Measurements from ENCODE around the gene OSBP2. TPM values are rescaled to one million over a fixed set of nuclear protein-coding genes. Genes with fewer than 3 reads are reported as not detected.

The OSBP2 gene
- total RNA-seq, 4 donors from 2014 or later = 0.60 to 7.5 (median 4.3) TPM

DNA sequence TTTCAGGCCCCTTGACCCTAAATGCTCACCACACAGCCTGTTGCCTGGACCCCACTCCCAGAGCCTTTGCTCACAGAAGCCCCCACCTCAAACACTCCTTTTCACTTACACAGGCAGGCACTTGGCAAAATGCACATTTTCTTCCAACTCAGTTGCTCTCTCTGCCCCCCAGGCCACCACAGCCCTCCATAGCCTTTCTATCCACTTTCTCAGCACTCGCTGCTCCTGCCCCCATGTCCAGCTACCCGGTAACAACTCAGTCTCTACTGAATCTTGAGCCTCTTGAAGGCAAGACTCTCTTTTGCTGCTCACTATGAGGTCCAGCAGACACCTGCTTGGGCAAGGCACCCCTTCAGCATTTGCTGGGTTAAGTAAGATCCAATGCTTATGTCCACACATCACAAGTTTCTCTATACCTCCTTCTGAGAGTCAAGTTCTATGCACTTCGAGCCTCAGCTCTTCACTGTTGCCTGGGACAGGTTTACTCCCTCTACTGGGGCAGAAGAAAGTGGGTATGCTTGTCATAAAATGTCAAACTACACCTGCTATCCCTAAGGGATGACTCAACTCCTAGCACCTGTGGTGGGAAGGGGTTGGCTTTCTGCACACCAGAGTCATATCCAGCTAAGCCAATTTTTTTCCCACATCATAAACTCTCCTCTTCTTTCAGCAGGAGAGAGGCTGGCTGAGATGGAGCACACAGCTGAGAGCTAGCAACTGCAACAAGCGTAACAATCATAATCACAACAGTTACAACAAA, 237.0 kb downstream of the OSBP2 start:
- no peak overlapping the region for H3K27ac ChIP-seq
- H3K4me3 ChIP-seq = no peak overlapping the region
- H3K4me1 ChIP-seq = no peaks in the 10 kb centered on the region
- no peak for TF ChIP-seq POLR2AphosphoS5 (IDR thresholded peaks at IDR 0.05)
- no peak for TF ChIP-seq EP300 (IDR thresholded peaks at IDR 0.05; ENCODE audit: low read depth)
- no peak for TF ChIP-seq POLR2A (IDR thresholded peaks at IDR 0.05)
- TF ChIP-seq, protein P1, sequence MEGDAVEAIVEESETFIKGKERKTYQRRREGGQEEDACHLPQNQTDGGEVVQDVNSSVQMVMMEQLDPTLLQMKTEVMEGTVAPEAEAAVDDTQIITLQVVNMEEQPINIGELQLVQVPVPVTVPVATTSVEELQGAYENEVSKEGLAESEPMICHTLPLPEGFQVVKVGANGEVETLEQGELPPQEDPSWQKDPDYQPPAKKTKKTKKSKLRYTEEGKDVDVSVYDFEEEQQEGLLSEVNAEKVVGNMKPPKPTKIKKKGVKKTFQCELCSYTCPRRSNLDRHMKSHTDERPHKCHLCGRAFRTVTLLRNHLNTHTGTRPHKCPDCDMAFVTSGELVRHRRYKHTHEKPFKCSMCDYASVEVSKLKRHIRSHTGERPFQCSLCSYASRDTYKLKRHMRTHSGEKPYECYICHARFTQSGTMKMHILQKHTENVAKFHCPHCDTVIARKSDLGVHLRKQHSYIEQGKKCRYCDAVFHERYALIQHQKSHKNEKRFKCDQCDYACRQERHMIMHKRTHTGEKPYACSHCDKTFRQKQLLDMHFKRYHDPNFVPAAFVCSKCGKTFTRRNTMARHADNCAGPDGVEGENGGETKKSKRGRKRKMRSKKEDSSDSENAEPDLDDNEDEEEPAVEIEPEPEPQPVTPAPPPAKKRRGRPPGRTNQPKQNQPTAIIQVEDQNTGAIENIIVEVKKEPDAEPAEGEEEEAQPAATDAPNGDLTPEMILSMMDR (IDR thresholded peaks at IDR 0.05) = no peak
- intact Hi-C loops (cut with DNase I; ENCODE audit: low total_unique reads) = loop anchor here (10.0 kb wide), 1 partner anchor 53 kb away; no protein-coding TSS in a partner anchor
- 93% methylated on average over 4 of the region's 4 CpGs; no CpG with 5 or more reads in 1 of the 2 donors for WGBS, 2 donors (ENCODE audit: low coverage in 1 of 2)
- peaks cover 0 to 68% (median 24%) of the 10 kb centered on the region in 4 donors for H3K36me3 ChIP-seq
- H3K27me3 ChIP-seq = no peaks in the 10 kb centered on the region
- in situ Hi-C loops (cut with MboI; ENCODE audit: low pct_ligation_motif_present in 1 of 4, low pct_unique_long_range_greater_than_20kb in 1 of 4, low sequenced_read_pairs in 3 of 4) = no loop called here
- H3K9me3 ChIP-seq = no peaks in the 10 kb centered on the region
- no peak for DNase-seq

DNA sequence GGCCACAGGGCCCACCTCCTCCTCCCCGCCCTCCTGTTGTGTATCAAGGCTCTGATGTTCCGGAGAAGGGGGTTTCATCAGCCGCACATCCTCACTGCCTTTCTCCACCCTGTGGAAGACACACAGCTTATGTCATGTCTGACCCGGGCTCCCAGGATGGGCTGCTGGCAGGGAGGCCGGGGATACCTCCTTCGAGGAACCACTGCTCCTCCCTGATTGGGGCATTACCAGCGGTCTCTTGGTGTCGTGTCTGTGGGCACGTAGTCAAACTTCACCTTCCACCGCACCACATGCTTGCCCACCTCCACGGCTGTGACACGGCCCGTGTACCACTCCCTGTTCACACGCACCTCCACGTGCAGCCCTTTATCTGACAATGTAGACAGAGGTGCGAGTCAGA, 238.0 kb downstream of the OSBP2 start:
- 95% methylated on average over 16 of the region's 16 CpGs; no CpG with 5 or more reads in 1 of the 2 donors for WGBS, 2 donors (ENCODE audit: low coverage in 1 of 2)
- Histone ChIP-seq H3K4me3 (no peak overlapping the region), H3K4me1 (no peaks in the 10 kb centered on the region), H3K27me3 (no peaks in the 10 kb centered on the region), H3K27ac (no peak overlapping the region), H3K36me3 (peaks cover 0 to 74% (median 29%) of the 10 kb centered on the region in 4 donors), H3K9me3 (no peaks in the 10 kb centered on the region)
- in situ Hi-C loops (cut with MboI; ENCODE audit: low pct_ligation_motif_present in 1 of 4, low pct_unique_long_range_greater_than_20kb in 1 of 4, low sequenced_read_pairs in 3 of 4) = no loop called here
- intact Hi-C loops (cut with DNase I; ENCODE audit: low total_unique reads) = loop anchor here (10.0 kb wide), 1 partner anchor 52 kb away; no protein-coding TSS in a partner anchor
- no peak for DNase-seq
- TF ChIP-seq POLR2AphosphoS5 (IDR thresholded peaks at IDR 0.05) = no peak
- no peak for TF ChIP-seq EP300 (IDR thresholded peaks at IDR 0.05; ENCODE audit: low read depth)

DNA sequence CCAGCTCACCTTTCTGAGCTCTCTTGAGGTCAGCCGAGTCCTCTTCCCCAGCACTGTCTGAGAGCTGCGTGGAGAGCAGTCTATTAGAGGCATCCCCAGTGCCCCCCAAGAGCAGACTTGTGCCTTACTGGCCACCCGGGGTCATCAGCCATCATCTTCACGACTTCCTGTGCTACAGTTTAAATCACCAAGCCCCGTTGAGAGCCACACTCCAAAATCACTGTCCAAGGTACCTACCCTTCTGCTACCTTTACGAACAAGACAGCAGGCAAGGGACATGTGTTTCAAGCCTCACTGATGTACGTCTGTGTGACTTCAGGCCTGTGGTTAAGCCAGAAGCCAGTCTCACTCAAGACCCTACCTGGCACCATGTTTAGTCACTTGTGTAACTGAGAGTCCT, 238.8 kb downstream of the OSBP2 start:
- no peak for TF ChIP-seq POLR2AphosphoS5 (IDR thresholded peaks at IDR 0.05)
- Histone ChIP-seq H3K4me3 (no peak overlapping the region), H3K9me3 (no peaks in the 10 kb centered on the region), H3K27me3 (no peaks in the 10 kb centered on the region), H3K27ac (no peak overlapping the region), H3K4me1 (no peaks in the 10 kb centered on the region), H3K36me3 (peaks cover 0 to 74% (median 33%) of the 10 kb centered on the region in 4 donors)
- DNase-seq = no peak
- in situ Hi-C loops (cut with MboI; ENCODE audit: low pct_ligation_motif_present in 1 of 4, low pct_unique_long_range_greater_than_20kb in 1 of 4, low sequenced_read_pairs in 3 of 4) = no loop called here
- intact Hi-C loops (cut with DNase I; ENCODE audit: low total_unique reads) = loop anchor here (10.0 kb wide), 1 partner anchor 51 kb away; no protein-coding TSS in a partner anchor
- WGBS, 2 donors (ENCODE audit: low coverage in 1 of 2) = 60 to 87% methylated on average over 1 to 7 of the region's 7 CpGs

DNA sequence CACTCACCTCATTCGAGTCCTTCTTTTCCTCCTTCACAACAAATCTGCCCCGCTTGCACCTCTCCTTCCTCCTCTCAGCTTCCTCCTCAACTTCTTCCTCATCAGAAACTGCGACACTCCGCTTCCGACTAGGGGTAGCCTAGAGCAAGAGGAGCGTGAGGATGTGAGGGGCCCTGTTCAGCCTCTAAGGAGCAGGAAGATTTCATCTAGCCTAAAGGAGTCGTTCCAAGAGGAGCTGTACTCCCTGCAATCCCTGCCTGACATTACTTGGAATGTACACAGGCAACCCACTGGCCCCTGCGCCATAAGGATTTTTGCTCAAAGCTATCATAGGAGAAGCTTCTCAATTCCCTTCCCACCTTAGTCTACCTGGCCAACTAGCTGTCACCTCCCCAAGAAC, 239.4 kb downstream of the OSBP2 start:
- H3K36me3 ChIP-seq = peaks cover 0 to 78% (median 35%) of the 10 kb centered on the region in 4 donors
- WGBS, 2 donors (ENCODE audit: low coverage in 1 of 2) = 87 to 97% methylated on average over 3 to 8 of the region's 8 CpGs
- intact Hi-C loops (cut with DNase I; ENCODE audit: low total_unique reads) = loop anchor here (10.0 kb wide), 1 partner anchor 51 kb away; no protein-coding TSS in a partner anchor

More for the DNA sequence above, 239.4 kb downstream of the OSBP2 start:
- Histone ChIP-seq H3K9me3 (no peaks in the 10 kb centered on the region), H3K4me3 (no peak overlapping the region), H3K27ac (no peak overlapping the region), H3K27me3 (no peaks in the 10 kb centered on the region), H3K4me1 (no peaks in the 10 kb centered on the region)
- in situ Hi-C loops (cut with MboI; ENCODE audit: low pct_ligation_motif_present in 1 of 4, low pct_unique_long_range_greater_than_20kb in 1 of 4, low sequenced_read_pairs in 3 of 4) = no loop called here
- no peak for DNase-seq
- TF ChIP-seq EP300 (IDR thresholded peaks at IDR 0.05; ENCODE audit: low read depth) (no peak), POLR2AphosphoS5 (IDR thresholded peaks at IDR 0.05) (no peak), POLR2A (IDR thresholded peaks at IDR 0.05) (no peak)
- TF ChIP-seq, protein P1 (IDR thresholded peaks at IDR 0.05) = no peak
